Inferior parietal cortex (tissue), 1 donor: Measurements from ENCODE around the gene SPINK4.

ENCODE experiments used
- DNase-seq: peaks from one replicate; pipeline ENCODE4 v3.0.0-alpha.2; 2016; ENCODE audit errors: extremely low spot score

Gene SPINK4

DNA sequence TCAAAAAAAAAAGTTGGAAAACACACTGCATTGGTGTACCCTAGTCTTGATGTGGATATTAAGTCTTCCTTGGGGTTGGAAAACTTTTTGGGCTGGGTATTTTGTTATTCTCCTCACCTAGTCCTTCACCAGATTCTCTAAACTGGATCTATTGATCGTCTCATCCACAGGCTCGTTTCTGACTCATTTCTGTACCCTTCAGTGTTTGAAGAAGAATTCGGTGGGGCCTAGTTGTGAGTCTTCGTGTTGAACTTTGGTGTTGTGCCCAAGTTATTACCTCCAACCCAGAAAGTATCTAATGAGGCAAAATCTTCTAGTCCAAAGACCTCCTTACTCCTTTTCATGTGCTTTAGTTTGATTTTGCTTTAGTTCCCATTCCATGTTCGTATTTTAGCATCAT lies 51.9 kb downstream of the SPINK4 start:
- no peak for DNase-seq

DNA sequence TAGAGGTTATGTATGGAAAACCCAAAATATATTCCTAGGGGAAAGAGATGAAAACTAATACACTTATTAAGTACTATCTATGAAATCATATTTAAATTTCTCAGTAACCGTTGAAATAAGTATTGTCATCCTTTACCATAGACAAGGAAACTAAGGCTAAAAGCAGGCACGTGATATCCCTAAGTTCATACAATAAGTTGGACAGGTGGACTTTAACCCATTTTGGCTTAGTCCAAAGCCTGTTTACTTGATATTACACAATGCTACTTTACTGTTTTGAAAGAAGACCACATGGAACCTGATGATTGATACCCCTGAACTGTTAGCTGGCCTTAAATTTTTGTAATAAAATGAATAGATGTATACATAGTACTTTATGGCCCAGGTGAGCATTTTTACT lies 53.8 kb downstream of the SPINK4 start:
- no peak for DNase-seq

DNA sequence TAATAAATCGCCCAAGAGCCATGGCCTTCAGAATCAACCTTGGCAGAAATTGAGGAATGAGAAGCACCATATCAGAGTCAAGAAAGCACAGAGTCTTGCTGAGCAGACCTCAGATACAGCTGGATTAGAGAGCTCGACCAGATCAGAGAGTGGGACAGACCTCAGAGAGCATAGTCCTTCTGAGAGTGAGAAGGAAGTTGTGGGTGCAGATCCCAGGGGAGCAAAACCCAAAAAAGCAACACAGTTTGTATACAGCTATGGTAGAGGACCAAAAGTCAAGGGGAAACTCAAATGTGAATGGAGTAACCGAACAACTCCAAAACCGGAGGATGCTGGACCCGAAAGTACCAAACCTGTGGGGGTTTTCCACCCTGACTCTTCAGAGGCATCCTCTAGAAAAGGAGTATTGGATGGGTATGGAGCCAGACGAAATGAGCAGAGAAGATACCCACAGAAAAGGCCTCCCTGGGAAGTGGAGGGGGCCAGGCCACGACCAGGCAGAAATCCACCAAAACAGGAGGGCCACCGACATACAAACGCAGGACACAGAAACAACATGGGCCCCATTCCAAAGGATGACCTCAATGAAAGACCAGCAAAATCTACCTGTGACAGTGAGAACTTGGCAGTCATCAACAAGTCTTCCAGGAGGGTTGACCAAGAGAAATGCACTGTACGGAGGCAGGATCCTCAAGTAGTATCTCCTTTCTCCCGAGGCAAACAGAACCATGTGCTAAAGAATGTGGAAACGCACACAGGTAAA lies 54.9 kb downstream of the SPINK4 start:
- no peak for DNase-seq

DNA sequence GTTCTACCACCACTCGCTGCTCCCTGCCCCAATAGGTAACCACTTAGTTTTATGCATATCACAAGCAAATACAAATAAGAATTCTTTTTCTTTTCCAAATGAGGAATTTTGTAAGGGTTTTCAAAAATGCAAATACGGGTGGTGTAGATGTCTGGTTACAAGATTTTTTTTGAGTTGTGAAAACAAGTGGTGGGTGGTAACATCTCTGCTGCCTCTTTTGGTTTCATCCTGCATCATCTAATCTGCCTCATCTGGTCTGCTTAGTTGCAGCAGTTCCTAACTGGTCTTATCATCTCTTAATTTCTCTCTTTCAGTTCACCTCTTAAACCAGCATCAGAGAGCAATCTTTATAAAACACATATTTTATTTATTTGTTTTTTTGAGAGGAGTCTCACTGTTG lies 55.6 kb downstream of the SPINK4 start:
- DNase-seq, result no peak

DNA sequence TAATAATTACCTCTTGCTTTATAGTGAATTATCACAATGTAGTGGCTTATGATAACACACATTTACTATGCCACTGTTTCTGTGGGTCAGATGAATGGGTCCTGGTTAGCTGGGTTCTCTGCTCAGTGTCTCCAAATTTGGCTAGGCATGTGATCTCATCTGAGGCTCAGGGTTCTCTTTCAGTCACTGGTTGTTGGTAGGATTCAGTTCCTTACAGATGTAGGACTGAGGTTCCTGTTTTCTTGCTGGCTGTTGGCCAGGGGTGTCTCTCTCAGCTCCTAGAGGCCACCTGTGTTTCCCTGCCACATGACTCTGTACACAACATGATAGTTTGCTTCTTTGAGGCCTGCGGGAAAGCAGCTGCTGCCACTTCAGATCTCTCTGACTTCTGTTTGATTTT lies 57.5 kb downstream of the SPINK4 start:
- no peak for DNase-seq
